ENCODE data around the gene PRDX5. TPM values are rescaled to one million over a fixed set of nuclear protein-coding genes. Genes with fewer than 3 reads are reported as not detected.

Gene PRDX5
- total and polyA plus RNA-seq, 2 experiments from 2014 or later: 212 to 312 TPM

- peaks cover 29% of the 10 kb centered on the region for H3K4me1 Mint-ChIP-seq
- Histone ChIP-seq H3K27me3 (ENCODE audit: insufficient read depth) (peaks cover 14% of the 10 kb centered on the region; the same call in 1 of the 2 replicates), H3K4me3 (no peak overlapping the region), H3K9me2 (ENCODE audit: insufficient read depth) (no peaks in the 10 kb centered on the region), H3K27ac (ENCODE audit: low read depth) (no peak overlapping the region), H3K4me2 (no peak overlapping the region), H4K20me1 (replicated peaks; ENCODE audit: insufficient read depth) (no peaks in the 10 kb centered on the region), H2AFZ (no peak overlapping the region), H3K79me2 (replicated peaks; ENCODE audit: insufficient read depth) (no peaks in the 10 kb centered on the region), H3F3A (replicated peaks; ENCODE audit: low read depth) (0 out of 2 replicates have a peak, but pooled peaks cover 13% of the 10 kb centered on the region), H3K36me3 (ENCODE audit: insufficient read depth) (no peaks in the 10 kb centered on the region), H3K4me1 (ENCODE audit: insufficient read depth) (peaks cover 17% of the 10 kb centered on the region; the same call in 1 of the 2 replicates)
- H3K27ac Mint-ChIP-seq: no peak overlapping the region
- H3K36me3 Mint-ChIP-seq (ENCODE audit: low read depth): peaks cover 7% of the 10 kb centered on the region
- ATAC-seq (no peak), DNase-seq (ENCODE audit: low spot score) (no peak)
- no peak overlapping the region for H3K4me3 Mint-ChIP-seq
- peaks cover 18% of the 10 kb centered on the region for H3K27me3 Mint-ChIP-seq (ENCODE audit: insufficient read depth, low read depth, poor library complexity)
- no peak for TF ChIP-seq NANOG (IDR thresholded peaks at IDR 0.05; ENCODE audit: borderline replicate concordance)
- no peak for TF ChIP-seq REST (IDR thresholded peaks at IDR 0.05; ENCODE audit: unreplicated experiment)
- TF ChIP-seq POLR2AphosphoS5 (IDR thresholded peaks at IDR 0.05; ENCODE audit: low read depth): no peak
- no peak for TF ChIP-seq ZNF114 (CRISPR knock-in tag; IDR thresholded peaks at IDR 0.05)
- no peak for TF ChIP-seq ETS1 (IDR thresholded peaks at IDR 0.05)
- no peak for TF ChIP-seq ZNF331 (CRISPR knock-in tag; IDR thresholded peaks at IDR 0.05; ENCODE audit: low read depth)
- TF ChIP-seq CREB1 (CRISPR knock-in tag; IDR thresholded peaks at IDR 0.05; ENCODE audit: low read depth): no peak
- no peak for TF ChIP-seq STAT1 (IDR thresholded peaks at IDR 0.05; ENCODE audit: unreplicated experiment)
- TF ChIP-seq EZH2phosphoT487 (IDR thresholded peaks at IDR 0.05; ENCODE audit: unreplicated experiment): no peak
- TF ChIP-seq CTCF (conservative IDR thresholded peaks at IDR 0.05; ENCODE audit: low read depth in 2 of 2): no peak
- no peak for TF ChIP-seq ZNF462 (CRISPR knock-in tag; IDR thresholded peaks at IDR 0.05)
- no peak for TF ChIP-seq JUNB (IDR thresholded peaks at IDR 0.05; ENCODE audit: unreplicated experiment)
- H3K9me3 Mint-ChIP-seq: no peaks in the 10 kb centered on the region
These were observed 39.5 kb downstream of the PRDX5 start for GRCh38 chr11:64357446-64357845.
